Measurements from ENCODE around the gene STK4.

The STK4 gene

DNA sequence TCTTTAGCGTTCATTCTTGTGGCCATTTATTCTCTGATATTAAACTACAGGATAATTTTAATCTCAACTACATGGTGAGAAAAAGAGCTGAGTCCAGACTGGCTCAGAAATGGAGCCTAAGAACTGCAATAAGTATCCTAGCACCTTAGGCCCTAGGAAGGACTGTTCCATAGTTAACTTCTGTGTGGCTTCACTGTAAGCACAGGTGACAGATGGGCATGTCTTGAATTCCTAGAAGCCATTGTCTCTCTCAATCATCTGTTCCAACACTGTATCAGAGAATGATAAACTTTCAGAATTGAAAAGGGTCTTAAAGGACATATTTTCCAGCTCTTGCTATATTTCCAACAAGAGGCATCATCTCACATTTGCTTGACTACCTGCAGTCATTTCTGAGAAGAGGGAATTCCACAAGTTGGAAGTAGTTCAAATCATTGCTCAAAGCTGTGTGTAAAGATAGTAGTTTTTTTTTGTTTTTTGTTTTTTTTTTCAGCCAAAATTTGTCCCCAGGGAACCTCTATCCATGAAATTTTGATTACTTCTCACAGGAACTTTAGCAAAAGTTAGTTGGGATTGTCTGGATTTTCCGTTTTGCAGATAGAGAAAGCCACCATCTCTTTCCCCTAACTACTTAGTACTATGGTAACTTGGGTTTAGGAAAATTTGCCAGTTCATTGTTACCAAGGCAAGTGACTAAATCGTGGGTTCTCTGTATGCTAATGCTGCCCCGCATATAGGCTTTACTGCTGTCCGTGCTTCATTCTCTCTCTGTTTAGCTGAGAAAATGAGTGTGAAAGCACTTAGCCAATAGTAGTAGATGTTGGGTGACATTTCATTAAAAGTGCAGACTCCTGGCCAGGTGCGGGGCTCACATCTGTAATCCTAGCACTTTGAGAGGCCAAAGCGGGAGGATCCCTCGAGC, 87.4 kb downstream of the STK4 start:
- no peak overlapping the region for H3K4me3 ChIP-seq (ENCODE audit: low read depth, low read length)
- DNase-seq (ENCODE audit: low read depth, low spot score): peak; percentile 29
- TF ChIP-seq, protein P1, sequence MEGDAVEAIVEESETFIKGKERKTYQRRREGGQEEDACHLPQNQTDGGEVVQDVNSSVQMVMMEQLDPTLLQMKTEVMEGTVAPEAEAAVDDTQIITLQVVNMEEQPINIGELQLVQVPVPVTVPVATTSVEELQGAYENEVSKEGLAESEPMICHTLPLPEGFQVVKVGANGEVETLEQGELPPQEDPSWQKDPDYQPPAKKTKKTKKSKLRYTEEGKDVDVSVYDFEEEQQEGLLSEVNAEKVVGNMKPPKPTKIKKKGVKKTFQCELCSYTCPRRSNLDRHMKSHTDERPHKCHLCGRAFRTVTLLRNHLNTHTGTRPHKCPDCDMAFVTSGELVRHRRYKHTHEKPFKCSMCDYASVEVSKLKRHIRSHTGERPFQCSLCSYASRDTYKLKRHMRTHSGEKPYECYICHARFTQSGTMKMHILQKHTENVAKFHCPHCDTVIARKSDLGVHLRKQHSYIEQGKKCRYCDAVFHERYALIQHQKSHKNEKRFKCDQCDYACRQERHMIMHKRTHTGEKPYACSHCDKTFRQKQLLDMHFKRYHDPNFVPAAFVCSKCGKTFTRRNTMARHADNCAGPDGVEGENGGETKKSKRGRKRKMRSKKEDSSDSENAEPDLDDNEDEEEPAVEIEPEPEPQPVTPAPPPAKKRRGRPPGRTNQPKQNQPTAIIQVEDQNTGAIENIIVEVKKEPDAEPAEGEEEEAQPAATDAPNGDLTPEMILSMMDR (IDR thresholded peaks at IDR 0.05; ENCODE audit: low read depth, low read length): no peak
- in situ Hi-C loops (cut with HindIII; ENCODE audit: low sequenced_read_pairs): no loop called here

DNA sequence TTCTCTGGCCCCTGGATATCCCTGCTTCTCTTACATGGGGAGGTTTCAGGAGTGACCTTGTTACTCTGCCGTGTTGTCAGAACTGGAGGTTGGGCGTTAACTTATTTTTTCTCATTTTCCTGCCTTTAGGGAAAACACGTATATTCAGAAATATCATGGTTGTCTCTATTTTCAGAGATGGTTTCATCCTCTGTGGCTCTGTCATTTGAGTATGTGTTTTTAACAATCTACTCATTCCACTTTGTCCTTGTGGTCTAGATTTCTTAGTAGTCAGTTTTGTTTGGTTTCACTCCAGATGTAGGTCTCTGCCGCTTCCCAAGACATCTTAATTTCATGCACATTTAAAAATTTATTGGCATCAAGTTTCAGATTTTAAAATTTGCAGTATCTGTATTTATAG, 88.7 kb downstream of the STK4 start:
- in situ Hi-C loops (cut with HindIII; ENCODE audit: low sequenced_read_pairs): no loop called here
- no peak for DNase-seq (ENCODE audit: low read depth, low spot score)
- H3K4me3 ChIP-seq (ENCODE audit: low read depth, low read length): no peak overlapping the region
- TF ChIP-seq, protein P1 (IDR thresholded peaks at IDR 0.05; ENCODE audit: low read depth, low read length): no peak

DNA sequence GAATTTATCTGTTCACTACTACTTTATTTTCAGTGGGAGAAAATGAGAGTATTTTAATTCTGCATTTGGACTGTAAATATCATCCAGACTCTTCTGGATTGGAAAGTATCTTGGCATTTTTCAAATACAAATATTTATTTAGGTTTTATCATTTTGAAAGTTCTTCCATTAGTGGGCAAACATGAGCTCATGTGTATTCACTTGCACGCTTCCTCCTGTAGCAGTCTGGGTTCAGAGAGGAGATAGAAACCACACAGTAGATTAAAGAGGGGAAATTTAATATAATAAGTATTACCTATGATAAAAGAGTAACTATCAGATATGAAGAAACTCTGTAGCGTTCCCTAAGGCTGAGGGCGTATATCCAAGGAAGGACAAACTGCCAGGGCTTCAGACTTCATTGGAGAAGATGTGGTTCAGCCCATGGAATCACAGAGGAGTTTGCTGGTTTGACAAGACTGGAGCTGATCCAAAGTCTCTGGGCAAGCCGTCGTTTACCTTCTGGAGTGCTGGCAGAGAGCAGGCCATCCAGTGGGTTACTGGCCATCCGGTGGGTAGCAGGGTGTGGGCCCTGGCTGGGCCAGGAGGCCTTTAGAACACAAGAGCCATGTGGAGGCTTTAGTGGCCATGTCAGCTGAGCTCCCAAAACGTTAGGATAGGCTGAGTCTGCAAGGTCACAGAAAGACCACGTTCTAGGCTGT, 90.3 kb downstream of the STK4 start:
- DNase-seq (ENCODE audit: low read depth, low spot score): no peak
- no peak overlapping the region for H3K4me3 ChIP-seq (ENCODE audit: low read depth, low read length)
- in situ Hi-C loops (cut with HindIII; ENCODE audit: low sequenced_read_pairs): no loop called here
- TF ChIP-seq, protein P1 (IDR thresholded peaks at IDR 0.05; ENCODE audit: low read depth, low read length): no peak

DNA sequence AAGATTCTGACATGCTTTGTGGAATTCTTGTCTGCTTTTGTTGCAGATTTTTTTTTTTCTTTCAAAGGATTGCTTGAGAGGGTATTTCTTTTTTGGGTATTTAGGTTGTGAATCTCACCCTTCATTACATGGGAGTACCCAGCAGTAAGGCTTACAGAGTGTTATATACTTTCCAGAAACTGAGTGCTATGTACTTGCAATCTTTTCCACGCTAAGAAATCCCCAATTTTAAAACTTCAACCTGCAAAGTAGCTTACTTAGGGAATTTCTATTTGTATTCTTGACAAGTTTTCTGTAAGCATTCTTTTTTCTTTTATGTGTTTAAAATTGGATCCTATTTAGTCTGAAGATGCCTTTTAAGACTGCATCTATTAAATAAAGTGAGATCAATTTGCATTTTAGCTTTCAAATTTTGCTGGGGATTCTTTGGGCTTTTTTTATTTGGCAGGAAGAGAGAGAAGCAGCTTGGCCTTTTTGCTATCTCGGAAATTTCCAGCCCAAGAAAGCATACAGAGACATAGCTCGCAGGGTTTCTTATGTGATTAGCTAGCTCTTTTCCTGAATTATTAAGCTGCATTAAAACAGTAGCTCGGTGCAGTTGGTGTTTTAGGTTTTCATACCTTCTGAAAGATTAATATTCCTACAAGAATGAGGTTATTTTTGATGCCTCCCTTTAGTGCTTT, 92.0 kb downstream of the STK4 start:
- in situ Hi-C loops (cut with HindIII; ENCODE audit: low sequenced_read_pairs): no loop called here
- H3K4me3 ChIP-seq (ENCODE audit: low read depth, low read length): no peak overlapping the region
- TF ChIP-seq, protein P1 (IDR thresholded peaks at IDR 0.05; ENCODE audit: low read depth, low read length): no peak
- DNase-seq (ENCODE audit: low read depth, low spot score): no peak

DNA sequence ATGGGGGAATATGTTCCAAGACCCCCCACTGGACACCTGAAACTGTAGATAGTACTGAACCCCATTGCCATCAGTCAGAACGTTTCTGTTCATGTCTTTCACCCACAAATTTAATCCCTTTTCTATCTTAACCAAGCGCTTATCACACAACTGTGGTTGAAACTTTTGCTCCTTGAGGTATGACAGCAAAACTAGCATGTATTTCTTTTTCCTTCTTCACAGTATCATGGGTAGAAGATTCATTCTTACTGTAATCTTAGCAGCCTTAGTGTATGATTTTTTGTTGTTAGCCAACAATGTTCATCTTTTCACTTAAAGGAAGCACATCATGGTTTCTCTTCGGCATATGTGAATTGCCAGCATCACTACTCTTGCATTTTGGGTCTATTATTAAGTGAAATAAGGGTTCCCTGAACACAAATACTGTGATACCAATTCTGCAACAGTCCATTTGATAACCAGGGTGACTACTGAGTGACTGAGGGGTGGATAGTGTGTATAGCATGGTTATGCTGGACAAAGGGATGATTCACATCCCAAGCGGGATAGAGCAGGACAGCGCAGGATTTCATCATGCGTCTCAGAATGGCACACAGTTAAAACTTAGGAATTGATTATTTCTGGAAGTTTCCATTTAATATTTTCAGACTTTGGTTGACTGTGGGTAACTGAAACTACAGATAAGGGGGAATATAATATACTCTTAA, 92.9 kb downstream of the STK4 start:
- H3K4me3 ChIP-seq (ENCODE audit: low read depth, low read length): no peak overlapping the region
- DNase-seq (ENCODE audit: low read depth, low spot score): peak; percentile 54
- TF ChIP-seq, protein P1 (IDR thresholded peaks at IDR 0.05; ENCODE audit: low read depth, low read length): no peak
- in situ Hi-C loops (cut with HindIII; ENCODE audit: low sequenced_read_pairs): no loop called here

DNA sequence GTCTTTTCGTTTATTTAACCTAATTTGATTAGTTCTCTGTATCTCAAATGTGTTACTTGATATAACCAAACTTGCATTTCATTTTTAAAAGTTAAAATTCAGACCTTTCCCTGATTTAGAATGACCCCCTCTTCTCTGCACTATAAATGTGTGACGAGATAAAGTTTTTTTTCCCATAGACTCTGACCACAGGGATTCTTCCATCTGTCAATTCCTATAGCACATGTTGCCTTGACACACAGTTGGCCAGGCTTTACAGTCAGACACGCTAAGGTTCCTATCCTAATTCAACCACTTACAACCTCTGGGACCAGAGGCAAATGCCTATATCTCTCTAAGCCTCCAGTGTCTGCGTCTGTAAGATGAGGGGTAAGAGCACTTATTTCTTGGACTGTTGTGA, 94.0 kb downstream of the STK4 start:
- TF ChIP-seq, protein P1 (IDR thresholded peaks at IDR 0.05; ENCODE audit: low read depth, low read length): no peak
- in situ Hi-C loops (cut with HindIII; ENCODE audit: low sequenced_read_pairs): no loop called here
- DNase-seq (ENCODE audit: low read depth, low spot score): no peak
- H3K4me3 ChIP-seq (ENCODE audit: low read depth, low read length): no peak overlapping the region
